GM19324 (cell line): ENCODE measurements around the gene TSPAN17.

ENCODE experiments used
- ATAC-seq: cut with Tn5 transposase; IDR thresholded peaks from one replicate; pipeline ENCODE4 v1.9.1; 2021; ENCODE audit warnings: mild to moderate bottlenecking, moderate library complexity; ENCODE audit not compliant: unreplicated experiment, low FRiP score

TSPAN17 gene

GRCh38 chr5:176700239-176700847, 53.1 kb downstream of the TSPAN17 start:
- ATAC-seq = no peak

- no peak for ATAC-seq
Measured at GRCh38 chr5:176702671-176703641, 55.7 kb downstream of the TSPAN17 start.

- ATAC-seq = no peak
Measured at GRCh38 chr5:176703857-176704256, 56.6 kb downstream of the TSPAN17 start.

- ATAC-seq = no peak
Measured at GRCh38 chr5:176704355-176704754, 57.1 kb downstream of the TSPAN17 start.

GRCh38 chr5:176704817-176705216, 57.5 kb downstream of the TSPAN17 start:
- ATAC-seq = no peak
